HuH-7 (cell line): ENCODE measurements around the gene NKTR.
"Not testable (repeated sequence)": the region's sequence is repeated elsewhere in the genome, so short reads cannot be mapped to it uniquely, and the experiment has no call there.

ENCODE experiments used
- DNase-seq: peaks from one replicate; pipeline ENCODE4 v3.0.0; 2011; ENCODE audit warnings: low spot score

The NKTR gene

GRCh38 chr3:42595682-42596081 lies 4.8 kb upstream of the NKTR start:
- no peak for DNase-seq

- not testable (repeated sequence) for DNase-seq
Observed at GRCh38 chr3:42597098-42597497, 3.4 kb upstream of the NKTR start.

GRCh38 chr3:42600958-42601675 lies 631 bp downstream of the NKTR start:
- DNase-seq, result peak; percentile 62

- DNase-seq, result no peak
Observed at GRCh38 chr3:42601896-42602581, 1.6 kb downstream of the NKTR start.

GRCh38 chr3:42602961-42603360 lies 2.5 kb downstream of the NKTR start:
- no peak for DNase-seq

- DNase-seq, result no peak
Observed at GRCh38 chr3:42605546-42606173, 5.2 kb downstream of the NKTR start.

GRCh38 chr3:42608581-42608980 lies 8.1 kb downstream of the NKTR start:
- no peak for DNase-seq

- DNase-seq, result no peak
Observed at GRCh38 chr3:42610976-42611375, 10.5 kb downstream of the NKTR start.

GRCh38 chr3:42612217-42612616 lies 11.7 kb downstream of the NKTR start:
- DNase-seq, result no peak

- DNase-seq, result no peak
Observed at GRCh38 chr3:42612928-42613327, 12.4 kb downstream of the NKTR start.

GRCh38 chr3:42613462-42613861 lies 13.0 kb downstream of the NKTR start:
- DNase-seq, result no peak

GRCh38 chr3:42631620-42632019 lies 31.1 kb downstream of the NKTR start:
- DNase-seq, result no peak

- DNase-seq, result no peak
Observed at GRCh38 chr3:42632146-42632545, 31.7 kb downstream of the NKTR start.

GRCh38 chr3:42633544-42633943 lies 33.1 kb downstream of the NKTR start:
- no peak for DNase-seq

- no peak for DNase-seq
Observed at GRCh38 chr3:42635111-42635510, 34.6 kb downstream of the NKTR start.

- no peak for DNase-seq
Observed at GRCh38 chr3:42637001-42637400, 36.5 kb downstream of the NKTR start.

GRCh38 chr3:42638339-42638842 lies 37.9 kb downstream of the NKTR start:
- no peak for DNase-seq

GRCh38 chr3:42639192-42639591 lies 38.7 kb downstream of the NKTR start:
- DNase-seq, result no peak

- DNase-seq, result no peak
Observed at GRCh38 chr3:42640129-42640528, 39.6 kb downstream of the NKTR start.

GRCh38 chr3:42640771-42641370 lies 40.4 kb downstream of the NKTR start:
- no peak for DNase-seq

GRCh38 chr3:42647821-42648459 lies 47.5 kb downstream of the NKTR start:
- DNase-seq, result no peak

- no peak for DNase-seq
Observed at GRCh38 chr3:42649006-42649405, 48.5 kb downstream of the NKTR start.
